ENCODE results near the gene SPC24.

SPC24 gene

GRCh38 chr19:11191273-11191755, 35.7 kb upstream of the SPC24 start:
- Histone ChIP-seq H3K36me3 (ENCODE audit: low read length) (no peaks in the 10 kb centered on the region), H3K27ac (ENCODE audit: low read depth, low read length) (peak overlapping the region; percentile 80), H2AFZ (ENCODE audit: low read depth, low read length, severe bottlenecking) (peak overlapping the region; percentile 42), H3F3A (ENCODE audit: insufficient read depth) (0 out of 2 replicates have a peak, but pooled peaks cover 4% of the 10 kb centered on the region), H4K20me1 (ENCODE audit: low read depth, low read length) (no peaks in the 10 kb centered on the region), H3K9ac (ENCODE audit: low read length) (peak overlapping the region; percentile 17; the same call in 1 of the 2 replicates), H3K9me2 (replicated peaks; ENCODE audit: insufficient read depth, low read length) (no peaks in the 10 kb centered on the region), H3K27me3 (ENCODE audit: low read length) (no peaks in the 10 kb centered on the region), H3K4me3 (ENCODE audit: insufficient read depth, low read length, poor library complexity, severe bottlenecking) (no peak overlapping the region), H3K9me3 (ENCODE audit: insufficient read depth, low read length) (no peaks in the 10 kb centered on the region), H3K4me2 (ENCODE audit: low read depth, low read length, poor library complexity, severe bottlenecking) (peak overlapping the region; percentile 54), H3K79me2 (ENCODE audit: insufficient read depth, low read length) (no peaks in the 10 kb centered on the region)
- no peak for TF ChIP-seq CTCF (IDR thresholded peaks at IDR 0.05; ENCODE audit: insufficient read depth, low read length, poor library complexity, severe bottlenecking)
- no peak for TF ChIP-seq EZH2phosphoT487 (conservative IDR thresholded peaks at IDR 0.05; ENCODE audit: low read length)

- Histone ChIP-seq H3K27ac (ENCODE audit: low read depth, low read length) (peak overlapping the region; percentile 31), H2AFZ (ENCODE audit: low read depth, low read length, severe bottlenecking) (no peak overlapping the region), H3K4me2 (ENCODE audit: low read depth, low read length, poor library complexity, severe bottlenecking) (no peak overlapping the region), H3K27me3 (ENCODE audit: low read length) (no peaks in the 10 kb centered on the region), H3K79me2 (ENCODE audit: insufficient read depth, low read length) (no peaks in the 10 kb centered on the region), H3K9me2 (replicated peaks; ENCODE audit: insufficient read depth, low read length) (no peaks in the 10 kb centered on the region), H3K9me3 (ENCODE audit: insufficient read depth, low read length) (no peaks in the 10 kb centered on the region), H4K20me1 (ENCODE audit: low read depth, low read length) (no peaks in the 10 kb centered on the region), H3K4me3 (ENCODE audit: insufficient read depth, low read length, poor library complexity, severe bottlenecking) (no peak overlapping the region), H3K9ac (ENCODE audit: low read length) (no peak overlapping the region), H3K36me3 (ENCODE audit: low read length) (no peaks in the 10 kb centered on the region), H3F3A (ENCODE audit: insufficient read depth) (0 out of 2 replicates have a peak, but pooled peaks cover 4% of the 10 kb centered on the region)
- no peak for TF ChIP-seq CTCF (IDR thresholded peaks at IDR 0.05; ENCODE audit: insufficient read depth, low read length, poor library complexity, severe bottlenecking)
- no peak for TF ChIP-seq EZH2phosphoT487 (conservative IDR thresholded peaks at IDR 0.05; ENCODE audit: low read length)
These were observed 34.9 kb upstream of the SPC24 start for GRCh38 chr19:11190501-11190900.

GRCh38 chr19:11187441-11187840, 31.9 kb upstream of the SPC24 start:
- H3K27me3 ChIP-seq (ENCODE audit: low read length): no peaks in the 10 kb centered on the region
- H3K4me3 ChIP-seq (ENCODE audit: insufficient read depth, low read length, poor library complexity, severe bottlenecking): no peak overlapping the region
- TF ChIP-seq CTCF (IDR thresholded peaks at IDR 0.05; ENCODE audit: insufficient read depth, low read length, poor library complexity, severe bottlenecking): no peak
- no peak for TF ChIP-seq EZH2phosphoT487 (conservative IDR thresholded peaks at IDR 0.05; ENCODE audit: low read length)
- no peak overlapping the region for H2AFZ ChIP-seq (ENCODE audit: low read depth, low read length, severe bottlenecking)
- no peaks in the 10 kb centered on the region for H3K36me3 ChIP-seq (ENCODE audit: low read length)
- no peaks in the 10 kb centered on the region for H3K9me3 ChIP-seq (ENCODE audit: insufficient read depth, low read length)
- H4K20me1 ChIP-seq (ENCODE audit: low read depth, low read length): no peaks in the 10 kb centered on the region
- H3K27ac ChIP-seq (ENCODE audit: low read depth, low read length): no peak overlapping the region
- 0 out of 2 replicates have a peak, but pooled peaks cover 4% of the 10 kb centered on the region for H3F3A ChIP-seq (ENCODE audit: insufficient read depth)
- no peak overlapping the region for H3K9ac ChIP-seq (ENCODE audit: low read length)
- H3K9me2 ChIP-seq (replicated peaks; ENCODE audit: insufficient read depth, low read length): no peaks in the 10 kb centered on the region
- H3K4me2 ChIP-seq (ENCODE audit: low read depth, low read length, poor library complexity, severe bottlenecking): no peak overlapping the region
- H3K79me2 ChIP-seq (ENCODE audit: insufficient read depth, low read length): no peaks in the 10 kb centered on the region
